Right atrium auricular region (tissue), 2 donors: ENCODE measurements around the gene DYRK1A. TPM values are rescaled to one million over a fixed set of nuclear protein-coding genes. Genes with fewer than 3 reads are reported as not detected.

Experiments
- DNase-seq: peaks from one replicate; pipeline ENCODE4 v3.0.0-alpha.2; 2019; ENCODE audit warnings: low spot score
- H3K27ac ChIP-seq, 2 donors: fragments of 200-600 bp; sonication (generic); 1 replicate in 1 of 2; 2 replicates in 1 of 2; pipeline ENCODE4 v1.5.1; 2016 to 2019
- H3K27me3 ChIP-seq, 2 donors: fragments of 200-600 bp; sonication (generic); one replicate each; pipeline versions ENCODE4 v1.5.1 to v1.6.0; 2017 to 2019
- H3K36me3 ChIP-seq: fragments of 200-600 bp; sonication (generic); one replicate; pipeline ENCODE4 v1.5.1; 2016
- H3K4me1 ChIP-seq, 2 donors: fragments of 200-600 bp; sonication (generic); one replicate each; pipeline versions ENCODE4 v1.5.1 to v1.6.0; 2017 to 2019
- H3K4me3 ChIP-seq, 2 donors: fragments of 200-600 bp; sonication (generic); 1 replicate in 1 of 2; 2 replicates in 1 of 2; pipeline ENCODE4 v1.5.1; 2017 to 2019; ENCODE audit warnings: mild to moderate bottlenecking in 1 of 2, moderate library complexity in 1 of 2
- H3K9me3 ChIP-seq, 2 donors: fragments of 200-600 bp; sonication (generic); one replicate each; pipeline ENCODE4 v1.5.1; 2019
- total RNA-seq, 2 donors: library from RNA; depleted of rRNA; stranded (reverse); fragments of >200 nt; gene quantifications; one replicate each; pipeline ENCODE4 v1.1.0, GENCODE V29; 2016
- TF ChIP-seq, protein P1 (sequence below), 2 donors: fragments of 200-600 bp; sonication (generic); IDR thresholded peaks; one replicate each; pipeline ENCODE4 v1.5.1; 2019; ENCODE audit warnings: antibody characterized with exemption in 2 of 2

Gene DYRK1A
- total RNA-seq, 2 donors from 2014 or later, result 69.3 to 94.7 TPM

DNA sequence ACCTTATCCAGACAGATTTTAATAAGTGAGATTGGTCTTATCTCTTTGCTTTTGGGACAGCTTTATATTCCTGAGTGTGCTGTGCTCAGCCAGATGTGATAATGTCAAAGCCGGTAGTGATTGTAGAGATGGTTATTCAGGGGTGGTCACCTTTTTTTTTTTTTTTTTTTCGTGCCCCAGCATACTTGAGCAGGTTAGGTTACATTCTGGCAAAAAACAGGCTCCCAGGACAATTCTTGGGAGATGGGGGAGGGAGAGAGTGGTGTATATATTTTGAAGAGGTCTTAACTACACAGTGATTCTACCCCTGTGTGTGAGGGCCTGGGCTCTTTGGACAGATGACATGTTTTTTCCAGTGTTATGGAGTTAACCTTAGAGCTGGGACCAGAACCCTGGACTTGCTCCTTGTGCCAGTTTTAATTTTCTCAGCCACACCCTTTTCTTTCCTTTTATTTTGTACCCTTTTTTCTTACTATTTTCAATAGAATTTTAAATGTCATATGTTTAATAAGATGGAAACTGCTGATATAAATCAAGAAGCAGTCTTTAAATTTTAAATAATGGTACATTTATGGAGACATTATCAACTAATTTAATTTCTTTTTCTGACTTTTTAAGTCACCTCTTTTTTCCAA is 88.4 kb downstream of the DYRK1A start:
- no peak for DNase-seq

GRCh38 chr21:37455504-37455911 is 88.9 kb downstream of the DYRK1A start:
- DNase-seq, result no peak
- peaks cover 0 to 98% of the 10 kb centered on the region in 2 donors for H3K4me1 ChIP-seq
- no peak overlapping the region for H3K4me3 ChIP-seq
- no peaks in the 10 kb centered on the region for H3K27me3 ChIP-seq
- peak overlapping the region; percentile 48 to 67 for H3K27ac ChIP-seq
- H3K9me3 ChIP-seq, result no peaks in the 10 kb centered on the region
- TF ChIP-seq, protein P1, sequence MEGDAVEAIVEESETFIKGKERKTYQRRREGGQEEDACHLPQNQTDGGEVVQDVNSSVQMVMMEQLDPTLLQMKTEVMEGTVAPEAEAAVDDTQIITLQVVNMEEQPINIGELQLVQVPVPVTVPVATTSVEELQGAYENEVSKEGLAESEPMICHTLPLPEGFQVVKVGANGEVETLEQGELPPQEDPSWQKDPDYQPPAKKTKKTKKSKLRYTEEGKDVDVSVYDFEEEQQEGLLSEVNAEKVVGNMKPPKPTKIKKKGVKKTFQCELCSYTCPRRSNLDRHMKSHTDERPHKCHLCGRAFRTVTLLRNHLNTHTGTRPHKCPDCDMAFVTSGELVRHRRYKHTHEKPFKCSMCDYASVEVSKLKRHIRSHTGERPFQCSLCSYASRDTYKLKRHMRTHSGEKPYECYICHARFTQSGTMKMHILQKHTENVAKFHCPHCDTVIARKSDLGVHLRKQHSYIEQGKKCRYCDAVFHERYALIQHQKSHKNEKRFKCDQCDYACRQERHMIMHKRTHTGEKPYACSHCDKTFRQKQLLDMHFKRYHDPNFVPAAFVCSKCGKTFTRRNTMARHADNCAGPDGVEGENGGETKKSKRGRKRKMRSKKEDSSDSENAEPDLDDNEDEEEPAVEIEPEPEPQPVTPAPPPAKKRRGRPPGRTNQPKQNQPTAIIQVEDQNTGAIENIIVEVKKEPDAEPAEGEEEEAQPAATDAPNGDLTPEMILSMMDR (IDR thresholded peaks at IDR 0.05), result no peak
- no peaks in the 10 kb centered on the region for H3K36me3 ChIP-seq

More for the DNA sequence above, 88.4 kb downstream of the DYRK1A start:
- Histone ChIP-seq H3K27me3 (no peaks in the 10 kb centered on the region), H3K9me3 (no peaks in the 10 kb centered on the region), H3K27ac (peak overlapping the region; percentile 48 to 67), H3K4me1 (peaks cover 0 to 97% of the 10 kb centered on the region in 2 donors), H3K4me3 (no peak overlapping the region), H3K36me3 (no peaks in the 10 kb centered on the region)
- TF ChIP-seq, protein P1 (IDR thresholded peaks at IDR 0.05), result no peak

DNA sequence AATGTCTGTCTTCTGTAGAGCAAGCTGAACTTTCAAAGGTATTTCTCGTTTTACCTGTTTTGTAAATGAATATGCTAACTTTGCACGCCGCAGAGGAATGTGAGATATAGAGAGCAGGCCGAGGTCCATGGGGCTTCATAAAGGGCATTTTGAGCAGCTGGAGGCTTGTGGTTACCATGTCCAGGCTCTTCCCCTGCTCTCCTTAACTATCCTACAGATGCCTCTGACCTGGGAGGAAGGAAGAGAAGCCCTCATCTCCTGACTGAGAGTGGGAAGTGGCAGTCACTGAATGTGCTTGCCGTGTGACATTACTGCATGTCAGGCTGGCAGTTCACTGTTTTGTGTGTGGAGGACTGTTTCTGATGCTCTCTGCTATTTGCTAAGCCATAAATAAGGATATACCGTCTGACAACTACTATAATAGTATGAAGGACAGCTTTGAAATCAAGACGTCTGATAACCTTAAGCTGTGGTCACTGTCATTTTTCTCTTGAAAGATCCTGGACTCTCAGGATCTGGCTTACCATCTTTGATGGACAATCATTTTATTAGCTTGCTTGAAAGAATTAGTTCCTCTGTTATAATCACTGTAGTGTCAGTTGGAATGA is 92.2 kb downstream of the DYRK1A start:
- Histone ChIP-seq H3K27me3 (no peaks in the 10 kb centered on the region), H3K4me1 (peaks cover 0 to 95% of the 10 kb centered on the region in 2 donors), H3K36me3 (no peaks in the 10 kb centered on the region), H3K9me3 (no peaks in the 10 kb centered on the region), H3K27ac (peak overlapping the region; percentile 57 to 59), H3K4me3 (no peak overlapping the region)
- no peak for DNase-seq
- TF ChIP-seq, protein P1 (IDR thresholded peaks at IDR 0.05), result no peak

DNA sequence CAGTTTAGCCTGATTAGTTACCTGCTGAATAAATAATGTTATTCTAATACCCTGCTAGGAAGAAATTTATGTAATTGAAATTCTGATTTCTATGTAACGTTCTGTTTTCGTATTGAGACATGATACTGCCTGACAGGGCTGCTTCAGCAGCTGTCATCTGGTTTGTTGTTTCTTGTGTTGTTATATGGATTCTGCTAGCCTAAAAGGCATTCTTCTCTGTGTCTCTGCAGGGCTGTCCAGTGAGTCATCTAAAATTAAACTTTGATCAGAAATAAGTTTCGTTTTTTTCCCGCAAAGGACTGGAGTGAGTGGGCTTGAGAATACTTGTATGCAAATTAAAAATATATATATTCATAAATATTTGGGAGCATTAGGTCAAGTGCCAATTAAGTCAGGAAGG is 93.0 kb downstream of the DYRK1A start:
- DNase-seq, result no peak
- Histone ChIP-seq H3K27me3 (no peaks in the 10 kb centered on the region), H3K36me3 (no peaks in the 10 kb centered on the region), H3K4me1 (peaks cover 0 to 94% of the 10 kb centered on the region in 2 donors), H3K27ac (peak overlapping the region; percentile 57 to 59), H3K4me3 (no peak overlapping the region), H3K9me3 (no peaks in the 10 kb centered on the region)
- TF ChIP-seq, protein P1 (IDR thresholded peaks at IDR 0.05), result no peak

- Histone ChIP-seq H3K27me3 (no peaks in the 10 kb centered on the region), H3K9me3 (no peaks in the 10 kb centered on the region), H3K36me3 (no peaks in the 10 kb centered on the region), H3K4me1 (peaks cover 0 to 88% of the 10 kb centered on the region in 2 donors), H3K27ac (no peak overlapping the region), H3K4me3 (no peak overlapping the region)
- TF ChIP-seq, protein P1 (IDR thresholded peaks at IDR 0.05), result no peak
- no peak for DNase-seq
These were observed 93.6 kb downstream of the DYRK1A start for GRCh38 chr21:37460196-37460595.
